AG04449 (cell line): Measurements from ENCODE around the gene TNS3.
A peak's percentile ranks its signal among the peaks of the same experiment; 100 is the strongest.
"Not testable (repeated sequence)": the region's sequence is repeated elsewhere in the genome, so short reads cannot be mapped to it uniquely, and the experiment has no call there.

Source experiments
- CTCF ChIA-PET: fragments of 350-600 bp; formaldehyde crosslinking; extraction: SDS; loops from one replicate; lab custom pipeline; 2021; ENCODE audit warnings: antibody characterized with exemption; lab: Yijun Ruan, JAX
- POLR2A ChIA-PET: fragments of 400-600, 350-600 bp; formaldehyde crosslinking; extraction: SDS; loops from one replicate; lab custom pipeline; 2020; ENCODE audit warnings: antibody characterized with exemption, inconsistent platforms; lab: Yijun Ruan, JAX
- DNase-seq: peaks from one replicate; pipeline ENCODE4 v3.0.0-alpha.2; 2010; ENCODE audit warnings: low read depth, low spot score
- H3K4me3 ChIP-seq: 2 replicates; pipeline ENCODE4 v1.5.1; 2011; ENCODE audit warnings: low read depth, mild to moderate bottlenecking, control low read depth, low read length
- CTCF ChIP-seq: IDR thresholded peaks from one replicate; pipeline ENCODE4 v1.5.1; 2011; ENCODE audit warnings: mild to moderate bottlenecking, moderate library complexity, low read length, control low read depth, inconsistent platforms; ENCODE audit not compliant: insufficient read depth; ENCODE audit errors: missing control alignments

Gene TNS3

GRCh38 chr7:47614450-47614849 is 32.5 kb upstream of the TNS3 start:
- H3K4me3 ChIP-seq: no peak overlapping the region
- POLR2A ChIA-PET: no interaction called here
- no peak for TF ChIP-seq CTCF
- DNase-seq: no peak
- CTCF ChIA-PET: no interaction called here

GRCh38 chr7:47611045-47611511 is 29.2 kb upstream of the TNS3 start:
- H3K4me3 ChIP-seq: no peak overlapping the region
- DNase-seq: no peak
- TF ChIP-seq CTCF: no peak
- CTCF ChIA-PET: interaction anchor here (0.7 to 1.7 kb wide), 8 partner anchors 9 to 344 kb away, joined by 3 to 7 read pairs (median 4); no protein-coding TSS in a partner anchor
- POLR2A ChIA-PET: interaction anchor here (0.5 to 1.6 kb wide), 4 partner anchors 10 to 185 kb away, joined by 3 to 13 read pairs (median 3); partner anchors contain the start of gene TNS3

GRCh38 chr7:47610506-47611044 is 28.7 kb upstream of the TNS3 start:
- ChIA-PET POLR2A (interaction anchor here (0.5 to 1.6 kb wide), 7 partner anchors 9 to 186 kb away, joined by 3 to 13 read pairs (median 3); partner anchors contain the start of gene TNS3), CTCF (interaction anchor here (0.7 to 1.7 kb wide), 10 partner anchors 9 to 344 kb away, joined by 3 to 7 read pairs (median 4); no protein-coding TSS in a partner anchor)
- no peak for TF ChIP-seq CTCF
- DNase-seq: peak; percentile 86
- H3K4me3 ChIP-seq: no peak overlapping the region

GRCh38 chr7:47609803-47610452 is 28.0 kb upstream of the TNS3 start:
- no peak for DNase-seq
- no peak for TF ChIP-seq CTCF
- CTCF ChIA-PET: interaction anchor here (0.8 to 1.7 kb wide), 8 partner anchors 10 to 343 kb away, joined by 3 to 7 read pairs (median 4); no protein-coding TSS in a partner anchor
- POLR2A ChIA-PET: interaction anchor here (0.6 to 1.6 kb wide), 5 partner anchors 9 to 186 kb away, joined by 3 to 13 read pairs (median 3); no protein-coding TSS in a partner anchor
- H3K4me3 ChIP-seq: no peak overlapping the region

GRCh38 chr7:47606593-47607046 is 24.7 kb upstream of the TNS3 start:
- DNase-seq, POLR2A ChIA-PET, CTCF ChIA-PET, H3K4me3 ChIP-seq: not testable (repeated sequence)

GRCh38 chr7:47605816-47606575 is 24.1 kb upstream of the TNS3 start:
- POLR2A ChIA-PET: no interaction called here
- H3K4me3 ChIP-seq: no peak overlapping the region
- TF ChIP-seq CTCF: no peak
- CTCF ChIA-PET: interaction anchor here (0.8 kb wide), 1 partner anchor 213 kb away, joined by 3 read pairs; no protein-coding TSS in a partner anchor
- DNase-seq: no peak
